Thyroid gland (tissue), 4 donors: Measurements from ENCODE around the gene CEP250.

Experiments used
- CTCF ChIP-seq, 6 experiments: fragments of 200-600 bp in 3 of 6; fragments of 450-650 bp in 3 of 6; sonication (generic) in 3 of 6; IDR thresholded peaks; one replicate each; pipeline ENCODE4 v1.5.1; 2016 to 2019; ENCODE audit warnings: antibody characterized with exemption in 6 of 6, mild to moderate bottlenecking in 2 of 6, inconsistent platforms in 1 of 6, moderate library complexity in 1 of 6
- POLR2A ChIP-seq, 2 donors: fragments of 450-650 bp; IDR thresholded peaks; one replicate each; pipeline ENCODE4 v1.6.1; 2017; ENCODE audit warnings: antibody characterized with exemption in 2 of 2, mild to moderate bottlenecking in 2 of 2, moderate library complexity in 1 of 2

GRCh38 chr20:35551503-35551902 is 96.1 kb downstream of the CEP250 start:
- TF ChIP-seq POLR2A (IDR thresholded peaks at IDR 0.05) (no peak), CTCF (IDR thresholded peaks at IDR 0.05) (no peak)
